ENCODE results near the gene CALCR.

DNA sequence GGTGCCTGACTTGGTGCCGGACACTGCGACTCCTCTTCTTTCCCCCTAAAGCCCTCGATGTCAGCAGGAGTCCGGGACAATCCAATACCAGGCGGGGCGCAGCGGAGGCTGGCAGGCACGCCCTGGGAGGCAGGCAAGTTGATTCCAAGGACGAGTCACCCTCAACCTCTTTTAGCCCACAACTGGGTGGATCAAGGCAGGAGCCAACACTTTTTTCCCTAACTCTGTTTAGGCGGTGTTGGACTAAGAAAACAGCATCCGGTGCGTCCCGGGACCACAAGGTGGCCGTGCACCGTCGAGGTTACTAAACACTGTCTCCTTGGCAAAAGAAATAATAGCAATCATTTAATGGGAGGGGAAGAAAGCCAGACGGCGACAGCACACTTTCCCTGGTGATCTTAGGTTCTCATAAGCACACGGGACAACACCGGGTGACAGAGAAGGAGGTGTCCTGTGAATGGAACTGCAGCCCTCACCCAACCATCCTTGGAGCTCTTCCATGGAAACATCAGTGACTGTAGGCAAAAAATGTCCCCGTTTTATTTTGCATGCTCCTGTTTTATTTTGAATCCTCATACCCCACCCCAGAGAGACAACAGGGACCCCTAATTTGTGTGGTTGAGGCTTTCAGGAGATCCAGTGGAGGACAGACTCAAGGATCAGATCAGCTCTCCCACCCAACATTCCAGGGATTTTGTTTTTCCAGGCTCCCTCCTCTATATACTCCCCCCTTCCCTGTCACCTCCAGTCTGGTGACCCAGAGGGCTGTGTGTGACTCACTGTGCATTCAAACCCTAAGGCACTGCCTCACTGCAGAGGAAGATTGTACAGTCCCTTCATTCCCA lies 1.3 kb upstream of the CALCR start:
- TF ChIP-seq, protein P1, sequence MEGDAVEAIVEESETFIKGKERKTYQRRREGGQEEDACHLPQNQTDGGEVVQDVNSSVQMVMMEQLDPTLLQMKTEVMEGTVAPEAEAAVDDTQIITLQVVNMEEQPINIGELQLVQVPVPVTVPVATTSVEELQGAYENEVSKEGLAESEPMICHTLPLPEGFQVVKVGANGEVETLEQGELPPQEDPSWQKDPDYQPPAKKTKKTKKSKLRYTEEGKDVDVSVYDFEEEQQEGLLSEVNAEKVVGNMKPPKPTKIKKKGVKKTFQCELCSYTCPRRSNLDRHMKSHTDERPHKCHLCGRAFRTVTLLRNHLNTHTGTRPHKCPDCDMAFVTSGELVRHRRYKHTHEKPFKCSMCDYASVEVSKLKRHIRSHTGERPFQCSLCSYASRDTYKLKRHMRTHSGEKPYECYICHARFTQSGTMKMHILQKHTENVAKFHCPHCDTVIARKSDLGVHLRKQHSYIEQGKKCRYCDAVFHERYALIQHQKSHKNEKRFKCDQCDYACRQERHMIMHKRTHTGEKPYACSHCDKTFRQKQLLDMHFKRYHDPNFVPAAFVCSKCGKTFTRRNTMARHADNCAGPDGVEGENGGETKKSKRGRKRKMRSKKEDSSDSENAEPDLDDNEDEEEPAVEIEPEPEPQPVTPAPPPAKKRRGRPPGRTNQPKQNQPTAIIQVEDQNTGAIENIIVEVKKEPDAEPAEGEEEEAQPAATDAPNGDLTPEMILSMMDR (IDR thresholded peaks at IDR 0.05): no peak
- TF ChIP-seq POLR2A (IDR thresholded peaks at IDR 0.05): no peak
